SK-N-MC (cell line): Measurements from ENCODE around the gene FAM107B.

Experiments used
- EZH2 ChIP-seq: fragments of 200-600 bp; sonication (generic); IDR thresholded peaks from one replicate; pipeline ENCODE4 v1.6.1; 2017; ENCODE audit warnings: antibody characterized with exemption
- POLR2AphosphoS5 ChIP-seq: IDR thresholded peaks from 2 replicates; pipeline ENCODE4 v1.6.1; 2012; ENCODE audit warnings: mild to moderate bottlenecking, low read depth, low read length, borderline replicate concordance

DNA sequence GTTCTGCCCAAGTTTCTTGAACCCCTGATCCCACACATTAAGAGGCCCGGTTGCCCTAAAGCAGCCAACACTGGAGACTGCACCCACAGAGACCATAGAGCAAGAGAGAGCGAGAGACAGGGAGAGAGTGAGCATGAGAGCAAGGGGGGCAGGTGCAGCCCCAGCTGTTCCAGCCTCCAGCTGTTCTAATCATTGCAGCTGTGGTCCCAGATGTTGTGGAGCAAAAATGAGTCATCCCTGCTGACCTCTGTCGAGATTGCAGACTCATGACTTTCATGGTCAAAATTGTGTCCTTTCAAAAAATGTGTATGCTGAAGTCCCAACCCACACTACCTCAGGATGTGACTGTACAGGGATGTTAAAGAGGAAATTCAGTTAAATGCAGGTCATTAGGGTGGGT, 300.0 kb downstream of the FAM107B start:
- TF ChIP-seq POLR2AphosphoS5 (no peak), EZH2 (no peak)
